Bronchial epithelial cell (primary cell): ENCODE data around the gene RAB15. TPM values are rescaled to one million over a fixed set of nuclear protein-coding genes. Genes with fewer than 3 reads are reported as not detected.

ENCODE experiments used
- DNase-seq: peaks from one replicate; pipeline ENCODE4 v3.0.0-alpha.2; 2010; ENCODE audit warnings: low read depth
- FAIRE-seq: peaks from 2 replicates; lab custom pipeline; 2011; peaks lifted over from hg19 to GRCh38; lab: Jason Lieb, UNC
- H3K27me3 ChIP-seq: 2 replicates; pipeline ENCODE4 v1.5.1; 2011; ENCODE audit warnings: low read length; ENCODE audit not compliant: control insufficient read depth, insufficient read depth
- H3K36me3 ChIP-seq: 2 replicates; pipeline ENCODE4 v1.5.1; 2011; ENCODE audit warnings: low read length; ENCODE audit not compliant: control insufficient read depth, insufficient read depth
- H3K4me3 ChIP-seq: 2 replicates; pipeline ENCODE4 v1.5.1; 2011; ENCODE audit warnings: mild to moderate bottlenecking, low read depth, low read length, control low read depth
- CTCF ChIP-seq: IDR thresholded peaks from 2 replicates; pipeline ENCODE4 v1.5.1; 2011; ENCODE audit warnings: mild to moderate bottlenecking, moderate library complexity, low read length, control low read depth, inconsistent platforms; ENCODE audit not compliant: insufficient read depth, severe bottlenecking
- total RNA-seq: library from RNA; depleted of rRNA; stranded (reverse); fragments of >200 nt; gene quantifications from 2 replicates; pipeline ENCODE4 v1.2.1, GENCODE V29; 2014

RAB15 gene
- total RNA-seq, 1 donor from 2014 or later, result not detected

- DNase-seq, result no peak
- H3K36me3 ChIP-seq, result peaks cover 2% of the 10 kb centered on the region
- no peak overlapping the region for H3K4me3 ChIP-seq
- no peak for TF ChIP-seq CTCF
- no peaks in the 10 kb centered on the region for H3K27me3 ChIP-seq
- no peak for FAIRE-seq
Measured at GRCh38 chr14:64937821-64938193, 34.3 kb downstream of the RAB15 start.

GRCh38 chr14:64937171-64937820 lies 34.8 kb downstream of the RAB15 start:
- Histone ChIP-seq H3K36me3 (peaks cover 2% of the 10 kb centered on the region), H3K27me3 (no peaks in the 10 kb centered on the region), H3K4me3 (no peak overlapping the region)
- no peak for TF ChIP-seq CTCF
- DNase-seq (no peak), FAIRE-seq (peak; percentile 68)

- Histone ChIP-seq H3K27me3 (no peaks in the 10 kb centered on the region), H3K4me3 (no peak overlapping the region), H3K36me3 (peaks cover 10% of the 10 kb centered on the region)
- no peak for TF ChIP-seq CTCF
- DNase-seq, result no peak
- FAIRE-seq, result no peak
Measured at GRCh38 chr14:64935508-64935907, 36.6 kb downstream of the RAB15 start.

- TF ChIP-seq CTCF, result no peak
- FAIRE-seq, result no peak
- H3K27me3 ChIP-seq, result no peaks in the 10 kb centered on the region
- peaks cover 8% of the 10 kb centered on the region for H3K36me3 ChIP-seq
- no peak overlapping the region for H3K4me3 ChIP-seq
- DNase-seq, result no peak
Measured at GRCh38 chr14:64934338-64934929, 37.7 kb downstream of the RAB15 start.

- TF ChIP-seq CTCF, result no peak
- no peak overlapping the region for H3K4me3 ChIP-seq
- H3K27me3 ChIP-seq, result no peaks in the 10 kb centered on the region
- DNase-seq (no peak), FAIRE-seq (no peak)
- H3K36me3 ChIP-seq, result peaks cover 9% of the 10 kb centered on the region
Measured at GRCh38 chr14:64932231-64932630, 39.9 kb downstream of the RAB15 start.
